ENCODE data around the gene CACNG4.

The CACNG4 gene

DNA sequence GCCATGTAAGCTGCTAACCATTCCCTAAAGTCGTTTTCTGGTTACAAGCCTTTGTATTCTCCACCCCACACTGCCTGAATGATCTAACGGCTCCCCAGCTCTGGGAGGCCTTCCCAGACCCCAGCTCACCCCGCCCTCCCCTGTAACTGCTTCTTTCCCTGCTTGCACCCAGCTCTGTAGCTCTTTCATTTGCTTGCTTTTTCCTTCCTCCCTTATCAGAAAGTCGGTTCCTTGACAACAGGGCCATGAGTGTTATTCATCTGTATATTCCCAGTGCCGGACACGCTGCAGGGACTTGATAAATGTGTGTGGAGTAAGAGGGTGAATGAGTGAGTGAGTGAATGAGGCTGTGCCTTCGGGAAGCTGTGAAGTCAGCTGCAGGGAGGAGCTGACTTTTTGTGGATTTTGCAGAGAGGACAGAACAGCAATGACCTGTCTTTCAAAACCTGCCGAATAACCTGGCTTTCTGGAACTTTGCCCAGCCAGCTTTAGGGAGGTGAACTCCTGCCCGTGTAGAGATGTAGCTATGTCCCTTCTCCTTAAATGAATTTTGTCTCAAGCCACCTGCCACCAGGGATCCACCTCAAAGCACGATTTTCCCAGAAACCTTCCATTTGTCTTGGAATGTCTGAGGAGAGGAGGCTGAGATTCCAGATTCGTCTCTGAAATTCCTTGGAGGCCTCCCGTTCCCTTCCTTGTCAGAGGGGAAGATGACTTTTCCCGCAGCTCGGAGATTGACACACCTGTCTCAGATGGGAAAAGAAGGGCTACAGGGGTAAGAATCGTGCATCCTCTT lies 20.0 kb upstream of the CACNG4 start:
- DNase-seq, result no peak

DNA sequence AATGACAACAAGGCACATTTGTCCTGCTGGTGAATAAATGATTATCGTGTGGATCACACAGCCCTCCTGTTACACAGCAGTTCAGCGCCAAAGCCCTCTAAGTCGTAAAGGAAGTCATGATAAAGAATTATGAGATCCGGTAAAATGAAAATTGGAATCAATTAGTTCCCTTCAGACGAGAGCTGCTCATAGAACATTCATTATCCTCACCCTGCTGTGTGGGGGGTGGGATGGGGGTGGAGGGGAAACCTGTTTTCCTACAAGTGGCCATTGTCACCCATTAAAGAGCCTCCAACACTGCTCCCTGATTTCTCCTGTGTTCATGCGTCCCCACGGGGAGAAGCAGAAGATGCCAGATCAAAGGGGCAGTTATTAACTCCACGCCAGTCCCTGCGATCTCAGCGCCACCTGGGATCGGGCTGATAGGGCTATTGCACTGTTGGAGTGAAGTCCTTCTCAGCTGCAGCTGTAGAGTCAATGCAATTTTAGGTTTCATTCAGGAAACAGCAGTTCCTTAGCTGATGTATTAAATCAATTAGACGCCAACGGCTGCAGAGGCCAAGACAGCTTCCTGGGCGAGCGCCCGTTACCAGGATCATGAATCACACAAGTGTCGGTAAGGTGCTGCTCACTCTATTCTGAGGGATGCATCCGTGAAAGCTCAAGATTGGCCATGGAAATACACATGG lies 19.2 kb upstream of the CACNG4 start:
- no peak for DNase-seq

DNA sequence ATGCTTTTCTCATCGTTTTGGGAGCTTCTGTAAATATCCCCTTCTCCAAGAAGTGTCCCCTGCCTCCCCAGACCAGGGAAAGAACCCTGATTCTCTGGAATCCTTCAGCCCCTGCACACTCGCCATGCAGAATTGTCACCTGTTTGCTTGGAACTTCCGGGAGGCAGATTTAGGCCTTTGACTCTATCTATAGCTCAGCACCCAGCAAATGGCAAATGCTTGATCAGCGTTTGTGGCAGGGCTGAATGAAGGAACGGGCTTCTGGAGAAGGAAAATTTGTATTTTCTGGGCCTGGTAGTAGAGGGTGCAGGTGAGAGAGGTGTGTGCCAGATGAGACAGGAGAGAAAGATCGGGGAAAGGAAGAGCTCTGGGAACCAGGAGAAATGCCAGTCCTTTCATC lies 18.3 kb upstream of the CACNG4 start:
- DNase-seq, result no peak

DNA sequence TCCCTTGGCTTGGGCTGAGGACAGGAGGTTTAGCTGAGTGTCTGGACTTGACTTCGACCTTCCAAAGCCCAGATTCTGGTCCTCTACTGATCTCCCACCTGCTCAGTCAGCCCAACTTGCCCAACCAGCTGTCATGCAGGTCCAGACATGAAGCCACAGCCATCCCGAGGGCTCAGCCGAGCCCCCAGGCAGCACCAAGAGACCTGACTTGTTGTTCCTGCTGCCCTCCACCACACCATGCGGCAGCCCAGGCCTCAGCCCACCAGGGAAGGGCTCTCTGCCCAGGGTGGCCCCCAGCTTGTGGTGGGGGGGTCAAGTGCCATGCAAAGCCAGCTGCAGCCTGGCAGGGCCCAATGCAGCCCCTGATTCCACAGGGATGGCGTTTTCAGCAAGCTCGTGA lies 17.2 kb upstream of the CACNG4 start:
- no peak for DNase-seq

DNA sequence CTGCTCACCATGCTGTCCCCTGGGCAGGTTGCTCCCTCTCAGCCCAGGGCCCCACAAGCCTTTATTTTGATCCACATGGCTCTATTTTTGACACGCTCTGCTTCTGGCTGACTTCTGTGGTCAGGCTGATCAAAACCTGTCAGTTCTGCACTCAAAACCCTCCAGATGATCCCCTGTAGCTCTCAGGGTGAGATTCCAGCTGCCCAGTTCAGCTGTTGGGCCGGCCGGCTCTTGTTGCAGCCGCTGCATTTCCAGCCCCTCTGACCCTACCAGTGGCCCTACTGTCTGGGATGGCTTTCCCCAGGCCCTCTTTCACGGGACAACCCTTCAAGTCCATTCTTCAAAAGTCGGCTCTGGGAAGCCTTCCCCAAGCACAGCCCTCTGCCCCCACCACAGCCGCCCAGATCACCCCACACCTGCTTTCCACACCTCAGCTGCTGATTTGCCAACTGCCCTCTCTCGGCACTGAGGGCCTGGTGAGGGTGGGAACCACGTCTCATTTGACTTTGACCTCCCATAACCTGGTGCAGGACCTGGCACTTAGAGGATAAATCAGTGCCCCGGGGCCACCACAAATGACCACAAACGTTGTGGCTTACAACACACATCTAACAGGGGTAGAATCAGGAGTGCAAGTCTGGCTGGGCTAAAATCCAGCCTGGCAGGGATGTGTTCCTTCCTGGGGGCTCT lies 16.3 kb upstream of the CACNG4 start:
- DNase-seq, result no peak

DNA sequence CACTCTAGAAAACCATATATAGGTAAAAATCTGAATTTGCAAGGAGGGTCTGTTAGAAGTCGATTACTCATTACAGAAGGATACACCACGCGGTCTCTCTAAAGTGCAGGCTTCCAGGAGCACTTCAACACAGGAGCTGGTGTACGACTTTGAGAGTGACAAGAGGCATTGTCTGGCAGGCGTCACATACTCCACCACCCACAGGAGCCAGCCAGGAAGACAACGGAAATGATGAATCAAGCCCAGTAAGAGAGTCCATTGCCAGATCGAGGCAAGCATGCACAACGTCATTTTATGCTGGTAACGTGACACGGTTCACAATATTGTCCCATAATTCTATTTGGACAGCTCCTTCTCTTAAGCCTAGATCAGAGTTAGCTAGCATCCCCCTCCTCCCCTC lies 15.0 kb upstream of the CACNG4 start:
- no peak for DNase-seq

DNA sequence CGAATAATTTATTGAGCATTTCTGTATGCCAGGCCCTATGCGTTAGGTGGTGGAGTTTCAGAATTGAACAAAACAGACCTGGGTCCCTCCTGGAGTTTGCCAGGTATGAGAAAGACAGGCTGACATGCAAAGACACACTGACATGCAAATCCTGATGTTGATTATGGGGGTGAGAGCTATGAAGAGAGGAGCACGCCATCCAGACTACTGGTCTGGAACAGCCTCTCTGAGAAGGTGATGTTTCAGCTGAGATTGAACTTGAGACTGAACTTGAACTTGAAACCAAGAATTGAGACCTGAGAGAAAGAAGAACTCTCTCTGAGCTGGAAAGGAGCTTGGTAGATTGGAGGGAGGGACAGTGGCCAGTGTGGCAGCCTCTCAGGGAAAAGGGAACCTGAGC lies 14.2 kb upstream of the CACNG4 start:
- DNase-seq, result no peak

DNA sequence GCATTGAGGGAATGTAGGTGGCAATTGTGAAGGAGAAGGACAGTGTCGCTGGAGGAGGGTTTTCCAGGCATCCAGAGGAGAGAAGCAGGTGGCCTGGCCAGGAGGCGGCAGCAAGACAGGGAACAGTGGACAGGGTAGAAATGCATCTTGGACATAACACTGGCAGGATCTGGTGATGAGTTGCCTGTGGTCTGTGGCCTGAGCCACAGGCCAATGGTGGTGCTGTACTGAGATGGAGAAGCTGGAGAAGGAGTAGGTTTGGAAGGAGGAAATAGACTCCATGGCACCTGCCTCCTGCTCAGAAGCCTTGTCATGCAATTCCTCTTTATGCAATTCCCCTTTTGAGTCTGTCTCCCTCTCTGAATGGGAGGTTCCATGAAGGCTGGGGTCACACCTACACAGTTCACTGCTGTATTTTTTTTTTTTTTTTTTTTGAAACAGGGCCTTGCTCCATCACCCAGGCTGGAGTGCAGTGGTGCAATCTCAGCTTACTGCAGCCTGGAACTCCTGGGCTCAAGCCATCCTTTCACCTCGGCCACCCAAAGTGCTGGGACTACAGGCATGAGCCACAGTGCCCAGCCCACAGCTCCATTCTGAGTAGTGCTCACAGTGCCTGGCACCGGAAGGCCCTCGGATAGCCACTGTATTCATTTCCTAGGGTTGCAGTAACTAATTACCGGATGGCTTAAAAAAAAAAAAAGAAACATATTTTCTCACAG lies 13.5 kb upstream of the CACNG4 start:
- DNase-seq, result peak; percentile 3 to 64

DNA sequence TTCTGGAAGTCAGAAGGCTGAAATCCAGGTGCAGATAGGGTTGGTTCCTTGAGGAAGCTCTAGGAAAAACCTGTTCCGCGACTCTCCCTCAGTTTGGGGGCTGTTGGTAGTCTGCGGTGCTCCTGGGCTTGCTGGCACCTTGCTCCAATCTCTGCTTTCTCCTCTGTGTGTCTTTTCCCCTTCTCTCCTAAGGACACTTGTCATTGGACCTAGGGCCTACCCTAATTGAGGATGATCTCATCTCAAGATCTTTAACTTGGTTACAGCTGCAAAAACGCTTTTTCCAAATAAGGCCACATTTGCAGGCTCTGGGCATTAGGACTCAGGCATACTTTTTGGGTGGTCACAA lies 12.9 kb upstream of the CACNG4 start:
- DNase-seq, result no peak

DNA sequence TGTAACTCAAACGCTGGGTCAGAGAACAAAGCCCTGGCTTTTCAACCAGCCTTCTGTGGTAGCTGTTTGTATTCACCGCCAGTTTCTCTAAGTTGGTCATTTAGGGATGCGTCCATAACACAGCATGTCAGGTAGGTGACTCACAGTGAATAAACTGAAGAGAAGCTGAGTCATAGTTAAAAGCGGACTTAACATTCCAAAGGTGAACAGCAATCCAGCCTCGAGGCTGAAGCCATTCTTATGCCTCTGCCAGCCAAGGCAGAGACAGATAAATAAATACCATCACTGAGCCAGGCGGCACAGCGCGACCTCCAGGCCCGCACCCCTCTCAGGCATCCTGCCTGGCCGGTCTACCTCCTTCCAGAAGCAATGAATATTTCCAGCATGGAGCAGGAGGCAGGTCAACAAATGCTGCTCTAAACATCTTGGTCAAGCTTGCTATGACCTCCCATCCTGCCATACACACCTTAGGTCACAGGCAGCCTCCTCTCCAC lies 12.4 kb upstream of the CACNG4 start:
- no peak for DNase-seq

DNA sequence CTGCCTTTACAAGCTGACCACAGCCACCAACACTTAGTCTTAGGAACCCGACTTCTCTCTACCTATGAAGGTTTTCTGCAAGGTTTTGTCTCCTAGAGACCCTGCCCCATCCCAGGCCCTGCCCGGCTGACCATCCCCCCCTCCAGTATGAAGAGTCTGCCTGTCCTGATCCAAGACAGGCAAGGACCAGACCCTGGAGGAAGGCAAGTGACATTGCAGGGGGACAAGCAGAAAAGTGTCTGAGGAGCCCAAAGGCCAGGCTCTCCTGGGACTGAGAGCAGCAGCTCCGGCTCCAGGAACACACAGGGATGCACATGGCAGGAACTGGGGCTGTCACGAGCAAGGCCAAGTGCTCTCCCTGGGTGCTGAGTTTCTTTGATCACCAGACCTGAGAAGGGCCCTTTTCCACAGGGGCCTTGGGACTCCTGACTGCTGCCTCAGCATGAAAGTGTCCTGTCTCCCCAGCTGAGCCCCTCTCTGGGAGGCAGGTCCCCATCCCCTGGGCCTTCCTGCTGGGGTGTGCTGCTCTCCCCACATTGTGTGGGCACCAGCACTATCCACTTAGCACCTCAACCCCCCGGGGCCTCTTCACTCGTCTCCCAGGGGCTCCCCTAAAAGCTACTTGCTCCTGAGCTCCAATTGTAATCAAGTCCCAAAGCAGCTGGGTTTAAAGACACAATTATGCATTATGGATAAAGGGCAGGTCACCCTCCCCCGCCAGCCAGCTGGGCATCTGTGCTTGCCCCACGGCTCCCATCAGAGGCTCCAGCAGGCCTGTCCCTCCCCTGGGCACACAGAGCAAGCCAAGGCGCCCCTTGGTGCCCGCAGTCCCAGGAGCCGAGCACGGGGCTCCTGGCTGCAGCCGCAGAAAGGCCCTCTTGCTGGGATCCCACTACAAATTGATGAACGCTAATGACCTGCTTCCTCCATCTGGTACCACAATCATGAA lies 11.6 kb upstream of the CACNG4 start:
- DNase-seq, result no peak

DNA sequence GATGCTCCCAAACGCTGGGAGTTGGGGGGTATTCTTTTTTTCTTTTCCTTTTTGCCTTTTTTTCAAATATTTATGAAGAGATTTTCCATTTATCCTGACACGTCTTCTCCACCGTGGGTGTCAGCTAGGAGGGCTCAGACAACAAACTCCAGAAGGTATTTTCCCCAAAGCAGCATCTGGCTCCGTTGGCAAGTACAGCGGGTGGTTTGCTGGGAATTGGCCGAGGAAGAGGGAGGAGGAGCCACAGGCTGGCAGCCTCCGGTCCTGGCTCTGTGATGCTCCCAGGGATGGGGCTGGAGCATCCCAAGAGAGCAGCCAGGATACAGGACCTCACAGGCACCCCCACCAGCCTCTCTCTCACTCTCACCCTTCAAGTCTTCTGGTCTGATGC lies 10.9 kb upstream of the CACNG4 start:
- no peak for DNase-seq

DNA sequence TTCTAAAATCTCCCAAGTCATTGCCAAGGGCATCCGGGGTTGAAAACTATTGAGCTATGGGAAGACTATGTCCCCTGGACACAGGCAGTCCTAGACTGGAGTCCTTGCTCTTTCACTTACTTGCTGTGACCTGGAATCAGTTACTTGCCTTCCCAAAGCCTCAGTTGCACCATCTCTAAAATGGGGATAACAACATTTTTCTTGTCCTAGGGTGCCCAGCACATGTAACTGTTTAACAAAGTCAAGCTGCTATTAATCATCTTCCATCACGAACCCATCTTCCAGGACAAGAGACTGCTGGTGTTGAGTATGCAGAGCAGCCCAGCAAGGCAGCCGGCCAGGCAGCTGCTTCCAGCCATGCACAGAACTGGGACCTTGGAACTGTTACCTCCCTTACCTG lies 9.9 kb upstream of the CACNG4 start:
- DNase-seq, result no peak

DNA sequence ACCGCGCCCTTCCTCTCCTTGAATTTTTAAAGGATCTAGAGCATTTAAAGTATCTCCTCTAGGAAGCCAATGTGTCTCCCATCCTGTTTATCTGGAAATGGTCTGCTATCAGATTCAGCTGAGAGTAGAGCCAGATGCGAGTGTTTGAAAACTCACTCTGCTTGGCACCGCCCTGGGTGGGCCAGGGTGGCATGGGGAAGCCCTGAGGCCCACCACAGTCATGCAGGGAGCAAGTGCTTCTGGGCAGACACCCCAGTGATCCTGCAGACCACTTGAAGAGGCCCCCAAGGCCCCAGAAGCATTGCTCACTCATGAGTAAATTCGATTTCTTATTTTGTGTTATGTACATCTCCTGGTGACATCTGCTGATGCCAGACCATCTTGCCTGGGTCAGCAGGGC lies 8.7 kb upstream of the CACNG4 start:
- no peak for DNase-seq

DNA sequence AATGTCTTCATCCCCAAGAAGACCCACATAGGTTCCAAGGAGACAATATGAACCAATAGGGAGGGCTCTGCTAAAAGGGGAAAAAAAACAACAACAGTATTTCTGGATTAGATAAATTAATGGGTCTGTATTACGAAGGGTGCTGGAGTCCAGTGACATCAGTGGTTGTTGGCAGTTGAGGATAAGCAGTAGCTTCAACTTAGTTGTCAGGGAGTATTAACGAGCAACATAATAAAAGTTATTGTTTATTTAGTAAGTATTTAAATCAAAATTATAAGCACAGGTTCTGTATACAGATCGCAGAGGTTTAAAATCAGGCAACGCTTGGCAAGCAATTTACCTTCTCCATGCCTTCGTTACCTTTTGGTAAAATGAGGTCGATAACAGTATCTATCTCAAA lies 7.6 kb upstream of the CACNG4 start:
- no peak for DNase-seq

DNA sequence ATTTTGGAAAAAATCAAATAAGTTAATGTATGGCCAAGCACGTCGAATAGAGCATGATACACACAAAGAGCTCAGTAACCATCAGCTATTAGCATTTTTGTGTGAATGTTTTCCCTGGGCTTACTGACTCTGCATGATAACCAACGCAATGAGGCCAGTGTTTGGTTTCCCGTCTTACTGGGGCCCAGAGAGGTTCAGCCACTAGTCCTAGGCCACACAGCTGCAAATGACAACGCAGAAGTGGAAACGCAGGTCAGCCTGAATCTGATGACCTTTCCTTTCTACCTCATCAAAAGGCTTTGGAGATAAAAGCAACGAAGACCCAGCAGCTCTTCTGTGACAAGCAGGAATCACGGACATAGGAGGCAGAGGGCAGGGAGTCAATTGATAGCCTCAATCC lies 7.2 kb upstream of the CACNG4 start:
- no peak for DNase-seq

DNA sequence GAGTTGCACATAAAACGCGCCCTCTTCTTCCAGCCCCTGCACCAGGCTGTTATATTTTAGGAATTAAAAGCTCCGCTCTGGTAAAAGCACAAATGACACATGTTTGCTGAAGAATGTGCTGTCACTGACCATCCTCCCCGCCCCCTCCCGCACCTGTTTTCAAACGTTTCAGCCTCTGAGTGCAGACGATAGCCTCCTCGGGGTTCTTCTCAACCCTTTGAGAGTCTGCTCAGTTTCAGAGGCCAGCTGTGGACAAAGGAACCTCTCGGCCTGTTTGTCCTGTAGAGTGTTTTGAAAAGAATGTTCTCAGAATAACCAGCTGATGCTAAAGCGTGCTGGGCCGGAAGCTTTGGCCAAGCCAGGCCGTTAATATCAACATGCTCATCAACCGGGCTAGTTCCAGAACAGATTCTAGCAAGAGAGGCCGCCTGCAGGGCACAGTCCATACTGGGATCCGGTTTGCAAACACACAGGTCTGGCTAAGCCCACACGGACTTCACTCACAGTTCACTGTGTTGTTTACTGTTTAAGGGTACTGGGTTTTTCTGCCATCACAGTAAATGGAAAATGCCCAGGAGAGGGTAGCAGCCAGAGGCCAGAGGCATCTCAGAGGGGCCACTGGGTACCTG lies 6.4 kb upstream of the CACNG4 start:
- DNase-seq, result no peak

DNA sequence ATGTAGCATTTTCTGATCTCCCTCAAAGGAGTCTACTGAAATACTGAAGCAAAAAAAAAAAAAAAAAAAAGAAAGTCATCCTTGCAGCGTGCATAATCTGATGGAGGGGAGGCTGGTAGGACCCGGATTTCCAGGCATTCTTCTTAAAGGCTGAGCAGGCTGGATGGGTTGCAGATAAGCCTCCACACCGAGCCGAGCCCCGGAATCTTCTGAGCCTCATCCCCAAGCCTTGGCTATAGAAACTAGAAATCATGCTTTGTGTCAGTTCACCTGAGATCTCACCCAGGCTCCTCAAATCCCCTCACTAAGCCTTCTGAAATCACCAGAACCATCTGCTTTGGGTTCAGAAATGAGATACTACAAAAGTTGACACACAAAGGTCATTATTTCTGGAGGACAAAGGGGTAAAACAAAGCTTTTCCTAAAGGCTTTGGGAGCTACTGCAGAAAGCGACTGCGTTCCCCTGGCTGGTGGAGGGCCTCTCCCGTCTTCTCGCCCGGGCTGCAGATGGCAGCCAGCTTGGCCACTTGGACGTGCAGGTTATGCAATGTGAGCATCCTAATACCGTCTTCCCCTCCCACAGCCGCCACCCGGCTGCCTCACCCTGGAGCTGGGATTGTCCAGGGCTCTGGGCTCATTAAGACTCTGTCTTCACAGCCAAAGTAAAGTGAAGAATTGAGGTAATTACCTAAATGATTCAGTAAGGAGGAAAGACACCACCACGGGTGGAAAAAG lies 4.7 kb upstream of the CACNG4 start:
- DNase-seq, result no peak

DNA sequence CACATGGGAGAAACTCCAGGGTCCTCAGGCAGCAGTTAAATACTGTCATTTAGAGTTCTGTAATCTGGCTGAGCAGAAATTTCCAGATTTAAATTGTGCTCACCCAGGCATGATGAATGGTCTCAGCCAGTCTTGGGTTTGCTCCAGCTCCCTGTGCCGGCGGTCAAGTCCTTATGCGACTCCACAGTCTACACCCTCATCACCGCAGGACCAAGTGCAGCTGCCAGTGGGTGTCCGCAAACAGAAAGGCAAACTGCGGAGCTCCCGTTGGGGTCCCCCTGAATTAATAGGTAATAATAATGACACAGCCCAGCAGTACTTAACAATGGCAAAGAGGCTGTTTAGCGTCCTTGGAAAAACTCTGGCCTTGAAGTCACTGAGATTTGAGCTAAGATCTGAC lies 3.9 kb upstream of the CACNG4 start:
- DNase-seq, result no peak

DNA sequence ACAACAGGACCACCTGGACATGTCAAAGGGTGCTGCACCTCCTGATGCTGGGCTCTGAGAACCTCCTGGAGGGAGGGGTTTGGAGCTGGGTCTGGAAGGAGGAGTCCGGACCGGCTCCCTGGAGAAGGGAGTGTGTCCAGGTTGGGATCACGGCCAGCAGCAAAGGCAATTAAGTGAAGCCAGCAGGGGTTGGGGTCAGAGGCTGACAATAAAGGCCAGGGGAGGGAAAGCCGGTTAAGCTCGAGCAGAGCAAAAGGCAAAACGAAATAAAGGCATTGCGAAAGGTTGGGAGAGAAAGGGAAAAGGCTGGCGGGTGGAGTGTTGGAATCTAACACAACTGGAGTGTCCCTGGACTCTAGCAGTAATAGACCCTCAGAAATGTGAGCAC lies 992 bp upstream of the CACNG4 start:
- DNase-seq, result no peak
